Activated CD8-positive, alpha-beta memory T cell treated with anti-CD3 and anti-CD28 coated beads, Interleukin-2, amount 50 U/mL, for 48 hours (primary cell): ENCODE results near the gene SLC6A5.

Experiments
- DNase-seq: peaks from one replicate; pipeline ENCODE4 v3.0.0-alpha.2; 2020

SLC6A5 gene

DNA sequence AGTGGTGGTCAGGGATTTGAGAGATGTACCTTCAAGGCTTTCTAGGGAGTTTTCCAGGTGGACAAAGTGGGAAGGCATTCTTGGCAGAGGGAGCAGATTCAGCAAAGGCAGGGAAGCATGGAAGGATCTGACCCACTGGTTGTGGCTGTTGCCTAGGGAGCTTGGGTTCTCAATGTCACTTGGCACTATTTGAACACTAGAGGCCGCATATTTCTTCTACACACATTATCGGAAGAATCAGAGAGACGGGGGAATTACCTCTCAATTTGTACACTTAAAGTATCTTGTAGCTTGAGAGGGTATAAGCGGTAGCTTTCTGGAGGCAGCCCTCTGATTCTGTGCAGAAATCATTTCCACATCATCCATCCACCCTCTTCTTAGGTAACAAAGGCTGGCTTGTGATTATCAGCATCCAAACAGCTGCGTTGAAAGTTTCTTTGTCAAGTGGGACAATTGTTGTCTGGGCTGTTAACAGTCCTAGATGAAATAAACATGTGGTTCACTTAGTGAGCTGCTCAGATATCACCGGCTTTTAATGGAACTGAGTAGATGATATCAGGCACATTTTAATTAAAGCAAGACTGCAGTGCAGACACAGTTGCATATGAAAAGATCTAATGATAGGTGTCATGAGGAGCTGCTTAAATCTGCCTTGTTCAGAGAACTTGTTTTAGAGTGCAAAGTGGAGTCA lies 72.6 kb downstream of the SLC6A5 start:
- no peak for DNase-seq

DNA sequence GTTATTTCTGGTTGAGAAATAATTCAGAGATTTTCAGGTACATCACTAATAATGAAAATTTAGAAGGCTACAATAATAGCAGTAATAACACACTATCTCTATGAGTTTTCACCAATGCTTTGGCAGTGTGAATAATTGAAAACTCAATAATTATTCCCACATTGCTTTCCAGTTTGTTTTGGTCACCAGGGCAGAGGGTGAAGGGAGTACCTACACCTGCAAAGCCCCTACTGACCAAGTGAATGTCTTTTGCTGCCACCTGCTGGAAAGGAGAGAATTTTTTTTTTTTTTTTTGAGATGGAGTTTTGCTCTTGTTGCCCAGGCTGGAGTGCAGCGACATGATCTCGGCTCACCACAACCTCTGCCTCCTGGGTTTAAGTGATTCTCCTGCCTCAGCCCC lies 73.2 kb downstream of the SLC6A5 start:
- no peak for DNase-seq

DNA sequence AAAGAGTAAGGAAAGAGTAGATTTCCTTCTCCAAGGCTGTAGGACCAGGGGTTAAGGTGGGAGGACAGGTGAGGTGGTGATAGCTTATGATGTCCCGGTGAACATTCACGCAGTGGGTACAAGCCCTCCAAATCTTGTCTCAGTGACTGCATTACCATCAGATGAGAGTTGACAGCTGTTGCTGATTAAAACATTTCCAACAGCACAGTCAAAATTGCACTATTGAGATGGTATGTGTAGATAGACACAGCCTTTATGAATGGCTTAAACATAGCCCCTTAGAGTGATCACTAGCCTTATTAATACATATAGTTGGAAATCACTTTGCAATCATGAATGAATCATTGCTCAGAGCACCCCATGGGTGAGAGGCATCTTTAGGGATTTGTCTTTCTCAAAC lies 77.2 kb downstream of the SLC6A5 start:
- no peak for DNase-seq

DNA sequence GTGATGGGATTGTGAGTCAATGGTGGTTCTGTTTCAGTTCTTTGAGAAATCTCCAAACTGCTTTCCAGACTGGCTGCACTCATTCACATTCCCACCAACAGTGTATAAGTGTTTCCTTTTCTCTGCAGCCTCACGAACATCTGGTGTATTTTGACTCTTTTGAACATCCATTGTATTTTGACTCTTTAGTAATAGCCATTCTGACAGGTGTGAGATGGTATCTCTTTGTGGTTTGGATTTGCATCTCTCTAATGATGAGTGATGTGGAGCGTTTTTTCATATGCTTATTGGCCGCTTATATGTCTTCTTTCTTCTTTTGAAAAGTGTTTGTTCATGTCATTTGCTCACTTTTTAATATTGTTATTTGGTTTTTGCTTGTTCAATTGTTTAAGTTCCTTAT lies 89.4 kb downstream of the SLC6A5 start:
- no peak for DNase-seq

DNA sequence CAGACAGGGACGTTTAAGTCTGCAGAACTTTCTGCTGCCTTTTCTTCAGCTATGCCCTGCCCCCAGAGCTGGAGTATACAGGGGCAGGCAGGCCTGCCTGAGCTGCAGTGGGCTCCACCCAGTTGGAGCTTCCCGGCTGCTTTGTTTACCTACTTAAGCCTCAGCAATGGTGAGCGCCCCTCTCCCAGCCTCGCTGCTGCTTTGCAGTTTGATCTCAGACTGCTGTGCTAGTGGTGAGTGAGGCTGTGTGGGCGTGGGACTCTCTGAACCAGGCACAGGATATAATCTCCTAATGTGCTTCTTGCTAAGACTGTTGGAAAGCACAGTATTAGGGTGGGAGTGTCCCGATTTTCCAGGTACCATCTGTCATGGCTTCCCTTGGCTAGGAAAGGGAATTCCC lies 108.5 kb downstream of the SLC6A5 start:
- DNase-seq, result no peak
